GM18526 (cell line): ENCODE results near the gene UNC79.

Experiments used
- POLR2A ChIP-seq: IDR thresholded peaks from 3 replicates; pipeline ENCODE4 v1.6.1; 2011; ENCODE audit not compliant: insufficient read length; ENCODE audit errors: extremely low read depth

UNC79 gene

GRCh38 chr14:93676416-93676958 lies 245.7 kb downstream of the UNC79 start:
- no peak for TF ChIP-seq POLR2A

GRCh38 chr14:93682459-93682858 lies 251.7 kb downstream of the UNC79 start:
- TF ChIP-seq POLR2A: no peak

GRCh38 chr14:93683226-93683625 lies 252.5 kb downstream of the UNC79 start:
- TF ChIP-seq POLR2A: no peak

GRCh38 chr14:93685121-93685895 lies 254.6 kb downstream of the UNC79 start:
- TF ChIP-seq POLR2A: no peak

- TF ChIP-seq POLR2A: no peak
Observed at GRCh38 chr14:93686268-93686667, 255.5 kb downstream of the UNC79 start.

- TF ChIP-seq POLR2A: no peak
Observed at GRCh38 chr14:93688239-93688666, 257.5 kb downstream of the UNC79 start.

GRCh38 chr14:93688820-93689219 lies 258.1 kb downstream of the UNC79 start:
- no peak for TF ChIP-seq POLR2A

GRCh38 chr14:93690146-93690545 lies 259.4 kb downstream of the UNC79 start:
- TF ChIP-seq POLR2A: no peak

GRCh38 chr14:93691042-93691780 lies 260.5 kb downstream of the UNC79 start:
- no peak for TF ChIP-seq POLR2A

- no peak for TF ChIP-seq POLR2A
Observed at GRCh38 chr14:93693914-93694313, 263.2 kb downstream of the UNC79 start.

GRCh38 chr14:93700928-93701327 lies 270.2 kb downstream of the UNC79 start:
- no peak for TF ChIP-seq POLR2A

GRCh38 chr14:93701562-93701961 lies 270.8 kb downstream of the UNC79 start:
- TF ChIP-seq POLR2A: no peak

- TF ChIP-seq POLR2A: no peak
Observed at GRCh38 chr14:93702946-93703345, 272.2 kb downstream of the UNC79 start.

GRCh38 chr14:93703941-93704340 lies 273.2 kb downstream of the UNC79 start:
- TF ChIP-seq POLR2A: no peak

- TF ChIP-seq POLR2A: no peak
Observed at GRCh38 chr14:93705513-93706156, 274.9 kb downstream of the UNC79 start.
